ENCODE measurements around the gene VDR.

GRCh38 chr12:47817272-47818006, 87.4 kb downstream of the VDR start:
- TF ChIP-seq, protein P1, sequence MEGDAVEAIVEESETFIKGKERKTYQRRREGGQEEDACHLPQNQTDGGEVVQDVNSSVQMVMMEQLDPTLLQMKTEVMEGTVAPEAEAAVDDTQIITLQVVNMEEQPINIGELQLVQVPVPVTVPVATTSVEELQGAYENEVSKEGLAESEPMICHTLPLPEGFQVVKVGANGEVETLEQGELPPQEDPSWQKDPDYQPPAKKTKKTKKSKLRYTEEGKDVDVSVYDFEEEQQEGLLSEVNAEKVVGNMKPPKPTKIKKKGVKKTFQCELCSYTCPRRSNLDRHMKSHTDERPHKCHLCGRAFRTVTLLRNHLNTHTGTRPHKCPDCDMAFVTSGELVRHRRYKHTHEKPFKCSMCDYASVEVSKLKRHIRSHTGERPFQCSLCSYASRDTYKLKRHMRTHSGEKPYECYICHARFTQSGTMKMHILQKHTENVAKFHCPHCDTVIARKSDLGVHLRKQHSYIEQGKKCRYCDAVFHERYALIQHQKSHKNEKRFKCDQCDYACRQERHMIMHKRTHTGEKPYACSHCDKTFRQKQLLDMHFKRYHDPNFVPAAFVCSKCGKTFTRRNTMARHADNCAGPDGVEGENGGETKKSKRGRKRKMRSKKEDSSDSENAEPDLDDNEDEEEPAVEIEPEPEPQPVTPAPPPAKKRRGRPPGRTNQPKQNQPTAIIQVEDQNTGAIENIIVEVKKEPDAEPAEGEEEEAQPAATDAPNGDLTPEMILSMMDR (IDR thresholded peaks at IDR 0.05) = no peak
- TF ChIP-seq POLR2A (IDR thresholded peaks at IDR 0.05) = peak in 1 of 3 donors; percentile 13
